Stimulated activated CD8-positive, alpha-beta memory T cell treated with anti-CD3 and anti-CD28 coated beads, Interleukin-2, amount 100 ng/mL, for 48 hours (primary cell): ENCODE measurements around the gene HDAC6.

Experiments
- DNase-seq, 2 donors: peaks; one replicate each; pipeline ENCODE4 v3.0.0-alpha.2; 2020; ENCODE audit warnings: low read depth in 2 of 2

HDAC6 gene

GRCh38 chrX:48801280-48802088 lies at the start of gene HDAC6:
HDAC6 (plus strand) TSS chrX:48802067; CDS start chrX:48802693, 626 bp downstream.
- DNase-seq, result peak; percentile 88

GRCh38 chrX:48752498-48752897 lies 49.4 kb upstream of the HDAC6 start:
- DNase-seq, result no peak

- no peak for DNase-seq
Observed at GRCh38 chrX:48753708-48754228, 48.1 kb upstream of the HDAC6 start.

- no peak for DNase-seq
Observed at GRCh38 chrX:48754238-48754637, 47.6 kb upstream of the HDAC6 start.

GRCh38 chrX:48761674-48762471 lies 40.0 kb upstream of the HDAC6 start, which contains the start of gene GLOD5:
GLOD5 (plus strand) TSS chrX:48761747; CDS start chrX:48761791, 44 bp downstream.
- DNase-seq, result no peak

GRCh38 chrX:48769230-48769629 lies 32.6 kb upstream of the HDAC6 start:
- no peak for DNase-seq

GRCh38 chrX:48770296-48770695 lies 31.6 kb upstream of the HDAC6 start:
- DNase-seq, result no peak

- DNase-seq, result no peak
Observed at GRCh38 chrX:48772602-48773001, 29.3 kb upstream of the HDAC6 start.

- no peak for DNase-seq
Observed at GRCh38 chrX:48776818-48777439, 24.9 kb upstream of the HDAC6 start.

GRCh38 chrX:48779399-48779798 lies 22.5 kb upstream of the HDAC6 start:
- DNase-seq, result no peak

GRCh38 chrX:48781705-48782104 lies 20.2 kb upstream of the HDAC6 start:
- no peak for DNase-seq

GRCh38 chrX:48782216-48782615 lies 19.7 kb upstream of the HDAC6 start:
- no peak for DNase-seq

- no peak for DNase-seq
Observed at GRCh38 chrX:48782795-48783194, 19.1 kb upstream of the HDAC6 start.

- no peak for DNase-seq
Observed at GRCh38 chrX:48784726-48785125, 17.1 kb upstream of the HDAC6 start.

GRCh38 chrX:48785186-48785539 lies 16.7 kb upstream of the HDAC6 start:
- DNase-seq, result no peak

GRCh38 chrX:48785540-48786214 lies 16.2 kb upstream of the HDAC6 start:
- DNase-seq, result no peak

GRCh38 chrX:48786341-48786800 lies 15.5 kb upstream of the HDAC6 start, which contains the start of gene GATA1:
GATA1 (plus strand) TSS chrX:48786590; CDS start chrX:48791110, 4,520 bp downstream.
- DNase-seq, result no peak

- DNase-seq, result no peak
Observed at GRCh38 chrX:48786825-48787504, 14.9 kb upstream of the HDAC6 start.

GRCh38 chrX:48787505-48788443 lies 14.1 kb upstream of the HDAC6 start:
- no peak for DNase-seq
